ENCODE results near the gene GARIN5A.
A peak's percentile ranks its signal among the peaks of the same experiment; 100 is the strongest.

GARIN5A gene

GRCh38 chr19:50516456-50516855 is 39.8 kb upstream of the GARIN5A start:
- no peak overlapping the region for H3K4me2 ChIP-seq
- TF ChIP-seq Cebpa-rat (IDR thresholded peaks at IDR 0.05) = no peak

GRCh38 chr19:50515168-50515561 is 38.5 kb upstream of the GARIN5A start:
- Histone ChIP-seq H3K27me3 (no peaks in the 10 kb centered on the region), H3K9me3 (replicated peaks in 1 of 11) (peaks cover 0 to 21% (median 13%) of the 10 kb centered on the region in 11 experiments; a peak in 15 of 22 replicates), H3K27ac (peak overlapping the region in 2 of 11 experiments; percentile 32 to 36; a peak in 3 of 22 replicates), H4K20me1 (no peaks in the 10 kb centered on the region), H3K36me3 (peaks cover 0 to 15% (median 0%) of the 10 kb centered on the region in 11 experiments; a peak in 5 of 22 replicates), H3K4me1 (peaks cover 12 to 49% (median 40%) of the 10 kb centered on the region in 10 experiments), H3K4me3 (no peak overlapping the region), H3K4me2 (peak overlapping the region in 9 of 11 experiments; percentile 32 to 84 (median 75); a peak in 16 of 22 replicates), H3K9ac (peak overlapping the region in 2 of 11 experiments; percentile 24 to 41; a peak in 3 of 22 replicates)
- TF ChIP-seq Cebpa-rat (IDR thresholded peaks at IDR 0.05) = no peak

More at GRCh38 chr19:50516456-50516855, 39.8 kb upstream of the GARIN5A start:
- Histone ChIP-seq H3K9ac (no peak overlapping the region), H3K36me3 (peaks cover 0 to 15% (median 0%) of the 10 kb centered on the region in 11 experiments; a peak in 5 of 22 replicates), H3K27me3 (no peaks in the 10 kb centered on the region), H3K9me3 (replicated peaks in 1 of 11) (peaks cover 0 to 21% (median 13%) of the 10 kb centered on the region in 11 experiments; a peak in 15 of 22 replicates), H3K4me3 (no peak overlapping the region), H3K4me1 (peaks cover 7 to 41% (median 33%) of the 10 kb centered on the region in 10 experiments; a peak in 19 of 20 replicates), H3K27ac (no peak overlapping the region), H4K20me1 (no peaks in the 10 kb centered on the region)

- Histone ChIP-seq H3K4me2 (peak overlapping the region in 10 of 11 experiments; percentile 29 to 84 (median 74); a peak in 19 of 22 replicates), H3K4me1 (peaks cover 18 to 55% (median 46%) of the 10 kb centered on the region in 10 experiments), H3K9me3 (replicated peaks in 1 of 11) (peaks cover 0 to 21% (median 13%) of the 10 kb centered on the region in 11 experiments; a peak in 15 of 22 replicates), H3K9ac (peak overlapping the region in 10 of 11 experiments; percentile 10 to 61 (median 39); a peak in 10 of 22 replicates), H3K27ac (peak overlapping the region in 6 of 11 experiments; percentile 3 to 91 (median 69); a peak in 8 of 22 replicates), H3K36me3 (peaks cover 0 to 15% (median 0%) of the 10 kb centered on the region in 11 experiments; a peak in 5 of 22 replicates), H4K20me1 (no peaks in the 10 kb centered on the region), H3K27me3 (no peaks in the 10 kb centered on the region), H3K4me3 (no peak overlapping the region)
- TF ChIP-seq Cebpa-rat (IDR thresholded peaks at IDR 0.05) = no peak
These were observed 37.9 kb upstream of the GARIN5A start for GRCh38 chr19:50514346-50515167.

- H3K4me1 ChIP-seq = peaks cover 25 to 62% (median 53%) of the 10 kb centered on the region in 10 experiments
- peaks cover 0 to 15% (median 10%) of the 10 kb centered on the region in 11 experiments; a peak in 14 of 22 replicates for H3K9me3 ChIP-seq (replicated peaks in 1 of 11)
- H3K36me3 ChIP-seq = peaks cover 0 to 12% (median 0%) of the 10 kb centered on the region in 11 experiments; a peak in 5 of 22 replicates
- no peak for TF ChIP-seq Cebpa-rat (IDR thresholded peaks at IDR 0.05)
- peak within 1 kb of the TSS in 8 of 11 experiments; percentile 41 to 91 (median 85); a peak in 14 of 22 replicates for H3K27ac ChIP-seq
- peak within 1 kb of the TSS in 10 of 11 experiments; percentile 10 to 84 (median 53); a peak in 11 of 22 replicates for H3K9ac ChIP-seq
- H3K4me3 ChIP-seq = no peak within 1 kb of the TSS
- H3K4me2 ChIP-seq = peak within 1 kb of the TSS in 10 of 11 experiments; percentile 29 to 92 (median 84); a peak in 19 of 22 replicates
- H4K20me1 ChIP-seq = no peaks in the 10 kb centered on the region
- no peaks in the 10 kb centered on the region for H3K27me3 ChIP-seq
These were observed 37.2 kb upstream of the GARIN5A start, which contains the start of gene ASPDH for GRCh38 chr19:50513746-50514345. ASPDH (minus strand) TSS chr19:50513913; CDS start chr19:50513823, 90 bp downstream.

GRCh38 chr19:50512999-50513745 is 36.5 kb upstream of the GARIN5A start:
- Histone ChIP-seq H3K4me3 (no peak overlapping the region), H3K27ac (peak overlapping the region in 7 of 11 experiments; percentile 41 to 91 (median 86); a peak in 12 of 22 replicates), H3K4me2 (peak overlapping the region in 6 of 11 experiments; percentile 72 to 92 (median 84); a peak in 9 of 22 replicates), H3K9ac (peak overlapping the region in 5 of 11 experiments; percentile 26 to 81 (median 60); a peak in 4 of 22 replicates), H3K9me3 (replicated peaks in 1 of 11) (peaks cover 0 to 8% (median 3%) of the 10 kb centered on the region in 11 experiments; a peak in 9 of 22 replicates), H4K20me1 (no peaks in the 10 kb centered on the region), H3K4me1 (peaks cover 32 to 69% (median 60%) of the 10 kb centered on the region in 10 experiments), H3K36me3 (peaks cover 0 to 7% (median 0%) of the 10 kb centered on the region in 11 experiments; a peak in 5 of 22 replicates), H3K27me3 (no peaks in the 10 kb centered on the region)
- TF ChIP-seq Cebpa-rat (IDR thresholded peaks at IDR 0.05) = no peak

- Histone ChIP-seq H3K4me2 (peak overlapping the region; percentile 58 to 92 (median 82)), H3K27ac (peak overlapping the region; percentile 82 to 93 (median 86)), H4K20me1 (no peaks in the 10 kb centered on the region), H3K4me1 (peaks cover 40 to 77% (median 68%) of the 10 kb centered on the region in 10 experiments), H3K27me3 (no peaks in the 10 kb centered on the region), H3K4me3 (peak overlapping the region; percentile 55 to 86 (median 66); a peak in 18 of 20 replicates), H3K9ac (peak overlapping the region; percentile 71 to 91 (median 83); a peak in 20 of 22 replicates), H3K36me3 (no peaks in the 10 kb centered on the region), H3K9me3 (replicated peaks in 1 of 11) (no peaks in the 10 kb centered on the region; a peak in 1 of 22 replicates)
- no peak for TF ChIP-seq Cebpa-rat (IDR thresholded peaks at IDR 0.05)
These were observed 35.7 kb upstream of the GARIN5A start for GRCh38 chr19:50512112-50512998.

GRCh38 chr19:50511069-50511822 is 34.6 kb upstream of the GARIN5A start, which contains the start of gene JOSD2:
JOSD2 (minus strand) TSS chr19:50511191; CDS start chr19:50510431, 760 bp downstream.
- Histone ChIP-seq H3K4me1 (peaks cover 41 to 78% (median 70%) of the 10 kb centered on the region in 10 experiments), H4K20me1 (no peaks in the 10 kb centered on the region), H3K36me3 (peaks cover 0 to 2% (median 0%) of the 10 kb centered on the region in 11 experiments; a peak in 2 of 22 replicates), H3K4me3 (peak within 1 kb of the TSS; percentile 55 to 86 (median 66)), H3K9ac (peak within 1 kb of the TSS; percentile 71 to 91 (median 83)), H3K27ac (peak within 1 kb of the TSS; percentile 82 to 93 (median 86)), H3K4me2 (peak within 1 kb of the TSS; percentile 76 to 99 (median 90)), H3K27me3 (no peaks in the 10 kb centered on the region), H3K9me3 (replicated peaks in 1 of 11) (no peaks in the 10 kb centered on the region)
- no peak for TF ChIP-seq Cebpa-rat (IDR thresholded peaks at IDR 0.05)

All from BLaER1 treated with 17β-estradiol and CSF1 and Interleukin-3, amounts not matched to agents 10 nM and 100 nM (cell line).